Natural killer cell (primary cell): ENCODE data around the gene PCP4. TPM values are rescaled to one million over a fixed set of nuclear protein-coding genes. Genes with fewer than 3 reads are reported as not detected.

Experiments
- ATAC-seq, 3 donors: fragments of 150-1000 bp in 2 of 3; fragments of 200-7000 bp in 1 of 3; cut with Tn5 transposase; 1 replicate in 1 of 3; 2 replicates in 2 of 3; pipeline ENCODE4 v1.10.0; 2021; ENCODE audit warnings: mild to moderate bottlenecking in 2 of 3, moderate library complexity in 2 of 3
- DNase-seq, 2 donors: peaks; one replicate each; pipeline versions ENCODE4 v3.0.0 to v3.0.0-alpha.2; 2013 to 2021; ENCODE audit warnings: mixed read lengths in 1 of 2
- H3K27ac ChIP-seq: one replicate; pipeline ENCODE4 v1.5.1; 2013; ENCODE audit warnings: mild to moderate bottlenecking, low read length
- H3K27me3 ChIP-seq: one replicate; pipeline ENCODE4 v1.6.1; 2013; ENCODE audit warnings: low read length; ENCODE audit not compliant: control insufficient read depth, insufficient read depth
- H3K36me3 ChIP-seq: one replicate; pipeline ENCODE4 v1.6.1; 2013; ENCODE audit warnings: low read length; ENCODE audit not compliant: control insufficient read depth, insufficient read depth
- H3K4me1 ChIP-seq: one replicate; pipeline ENCODE4 v1.6.1; 2013; ENCODE audit warnings: low read length; ENCODE audit not compliant: control insufficient read depth, insufficient read depth
- H3K4me3 ChIP-seq: one replicate; pipeline ENCODE4 v1.5.1; 2013; ENCODE audit warnings: low read length
- H3K9me3 ChIP-seq: one replicate; pipeline ENCODE4 v1.6.1; 2013; ENCODE audit warnings: low read length; ENCODE audit not compliant: control insufficient read depth, insufficient read depth
- H3K27ac Mint-ChIP-seq, 2 donors: one replicate each; pipeline ENCODE4 v1.8.0; 2022; ENCODE audit warnings: mild to moderate bottlenecking in 2 of 2, mixed read lengths in 2 of 2, moderate library complexity in 1 of 2
- H3K27me3 Mint-ChIP-seq, 2 donors: one replicate each; pipeline ENCODE4 v1.8.0; 2022; ENCODE audit warnings: low read depth in 2 of 2, mixed read lengths in 2 of 2
- H3K36me3 Mint-ChIP-seq: one replicate; pipeline ENCODE4 v1.8.0; 2022; ENCODE audit warnings: mixed read lengths
- H3K4me1 Mint-ChIP-seq, 2 donors: one replicate each; pipeline ENCODE4 v1.8.0; 2022; ENCODE audit warnings: mixed read lengths in 2 of 2
- H3K4me3 Mint-ChIP-seq: one replicate; pipeline ENCODE4 v1.8.0; 2022; ENCODE audit warnings: mild to moderate bottlenecking, moderate library complexity, mixed read lengths
- H3K9me3 Mint-ChIP-seq, 2 donors: one replicate each; pipeline ENCODE4 v1.8.0; 2022; ENCODE audit warnings: mixed read lengths in 2 of 2
- WGBS: methylation state at CpG from one replicate; pipeline ENCODE4 v1.1.7; 2013; ENCODE audit warnings: missing lambda C conversion rate; ENCODE audit not compliant: insufficient coverage; 5-methylcytosine and 5-hydroxymethylcytosine counted together
- intact Hi-C: fragments of 100-400 bp; cut with micrococcal nuclease; formaldehyde crosslinking; loops from one replicate; pipeline ENCODE4 v1.14.2; 2022
- total RNA-seq, 4 donors: library from RNA; stranded (reverse); fragments of 120-200 nt in 1 of 4; gene quantifications; one replicate each; pipeline versions ENCODE4 v1.2.3 to v1.2.4, GENCODE V29; 2013 to 2022
- TF ChIP-seq, protein P1 (sequence below): fragments of 200-600 bp; IDR thresholded peaks from one replicate; pipeline ENCODE4 v1.8.0; 2022; ENCODE audit warnings: antibody characterized with exemption

The PCP4 gene
- total RNA-seq, 3 donors from 2014 or later (not counting 1 experiment from before 2014, with no cell fraction given), result not detected

DNA sequence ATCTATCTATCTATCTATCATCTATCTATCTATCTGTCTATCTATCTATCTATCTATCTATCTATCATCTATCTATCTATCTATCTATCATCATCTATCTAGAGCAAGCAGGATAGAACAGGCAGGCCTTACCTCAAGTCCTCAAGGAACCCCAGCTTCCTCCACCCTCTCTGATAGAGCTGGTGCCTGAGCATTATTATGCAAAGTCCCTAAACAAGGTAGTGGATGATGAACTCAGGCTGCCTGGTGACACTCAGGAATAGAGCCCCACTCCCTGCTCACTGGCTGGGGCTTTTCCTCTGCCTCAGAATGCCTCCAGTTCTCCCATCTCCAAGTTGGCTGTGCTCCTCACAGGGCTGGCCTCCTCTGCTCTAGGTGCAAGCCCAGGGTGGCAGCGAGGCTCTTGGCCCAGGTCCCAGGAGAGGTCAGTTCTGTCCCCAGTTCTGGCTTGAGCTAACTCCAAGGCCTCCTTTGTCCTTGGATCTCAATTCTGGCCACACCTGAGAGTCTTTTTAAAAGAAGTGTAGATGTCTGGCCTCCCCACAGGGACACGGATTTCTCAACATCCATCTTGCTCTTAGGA lies 60.2 kb downstream of the PCP4 start:
- H3K9me3 Mint-ChIP-seq, result peaks cover 0 to 2% of the 10 kb centered on the region in 2 donors
- H3K36me3 Mint-ChIP-seq, result no peaks in the 10 kb centered on the region
- H3K4me3 Mint-ChIP-seq, result no peak overlapping the region
- Histone ChIP-seq H3K9me3 (no peaks in the 10 kb centered on the region), H3K36me3 (no peaks in the 10 kb centered on the region), H3K27me3 (no peaks in the 10 kb centered on the region), H3K27ac (no peak overlapping the region), H3K4me1 (no peaks in the 10 kb centered on the region), H3K4me3 (no peak overlapping the region)
- ATAC-seq, result no peak
- TF ChIP-seq, protein P1, sequence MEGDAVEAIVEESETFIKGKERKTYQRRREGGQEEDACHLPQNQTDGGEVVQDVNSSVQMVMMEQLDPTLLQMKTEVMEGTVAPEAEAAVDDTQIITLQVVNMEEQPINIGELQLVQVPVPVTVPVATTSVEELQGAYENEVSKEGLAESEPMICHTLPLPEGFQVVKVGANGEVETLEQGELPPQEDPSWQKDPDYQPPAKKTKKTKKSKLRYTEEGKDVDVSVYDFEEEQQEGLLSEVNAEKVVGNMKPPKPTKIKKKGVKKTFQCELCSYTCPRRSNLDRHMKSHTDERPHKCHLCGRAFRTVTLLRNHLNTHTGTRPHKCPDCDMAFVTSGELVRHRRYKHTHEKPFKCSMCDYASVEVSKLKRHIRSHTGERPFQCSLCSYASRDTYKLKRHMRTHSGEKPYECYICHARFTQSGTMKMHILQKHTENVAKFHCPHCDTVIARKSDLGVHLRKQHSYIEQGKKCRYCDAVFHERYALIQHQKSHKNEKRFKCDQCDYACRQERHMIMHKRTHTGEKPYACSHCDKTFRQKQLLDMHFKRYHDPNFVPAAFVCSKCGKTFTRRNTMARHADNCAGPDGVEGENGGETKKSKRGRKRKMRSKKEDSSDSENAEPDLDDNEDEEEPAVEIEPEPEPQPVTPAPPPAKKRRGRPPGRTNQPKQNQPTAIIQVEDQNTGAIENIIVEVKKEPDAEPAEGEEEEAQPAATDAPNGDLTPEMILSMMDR, result no peak
- no peaks in the 10 kb centered on the region for H3K4me1 Mint-ChIP-seq
- H3K27ac Mint-ChIP-seq, result no peak overlapping the region
- WGBS, result 78% methylated on average over 2 of the region's 2 CpGs
- intact Hi-C loops, result no loop called here
- H3K27me3 Mint-ChIP-seq, result peaks cover 0 to 3% of the 10 kb centered on the region in 2 donors
- DNase-seq, result no peak

DNA sequence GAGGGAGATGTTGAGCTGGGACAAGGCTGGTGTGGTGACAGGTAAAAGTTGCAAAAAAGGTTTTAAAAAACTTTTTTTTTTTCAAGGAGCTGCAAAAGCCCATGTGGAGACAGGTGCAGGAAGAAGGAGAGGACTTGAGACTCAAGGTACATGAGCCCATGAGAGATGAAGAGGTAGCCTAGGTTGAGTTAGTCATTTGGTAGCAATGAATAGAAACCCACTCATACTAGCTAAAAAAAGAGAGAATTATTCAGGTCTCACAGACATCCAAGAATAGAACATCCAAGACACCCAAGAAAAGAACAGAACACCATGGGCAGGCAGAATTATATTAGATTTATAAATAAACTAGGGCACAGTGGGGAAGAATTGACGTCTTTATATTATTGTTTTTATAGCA lies 65.1 kb downstream of the PCP4 start:
- no peak overlapping the region for H3K4me3 Mint-ChIP-seq
- H3K27ac ChIP-seq, result no peak overlapping the region
- WGBS, result no CpG with 5 or more reads among the region's 1 CpG
- peaks cover 0 to 3% of the 10 kb centered on the region in 2 donors for H3K27me3 Mint-ChIP-seq
- TF ChIP-seq, protein P1, result no peak
- H3K27ac Mint-ChIP-seq, result no peak overlapping the region
- H3K9me3 ChIP-seq, result no peaks in the 10 kb centered on the region
- no peak overlapping the region for H3K4me3 ChIP-seq
- peaks cover 0 to under 1% of the 10 kb centered on the region in 2 donors for H3K9me3 Mint-ChIP-seq
- DNase-seq, result no peak
- H3K4me1 Mint-ChIP-seq, result no peaks in the 10 kb centered on the region
- H3K36me3 ChIP-seq, result no peaks in the 10 kb centered on the region
- H3K36me3 Mint-ChIP-seq, result no peaks in the 10 kb centered on the region
- H3K4me1 ChIP-seq, result no peaks in the 10 kb centered on the region
- intact Hi-C loops, result no loop called here
- no peak for ATAC-seq
- no peaks in the 10 kb centered on the region for H3K27me3 ChIP-seq

DNA sequence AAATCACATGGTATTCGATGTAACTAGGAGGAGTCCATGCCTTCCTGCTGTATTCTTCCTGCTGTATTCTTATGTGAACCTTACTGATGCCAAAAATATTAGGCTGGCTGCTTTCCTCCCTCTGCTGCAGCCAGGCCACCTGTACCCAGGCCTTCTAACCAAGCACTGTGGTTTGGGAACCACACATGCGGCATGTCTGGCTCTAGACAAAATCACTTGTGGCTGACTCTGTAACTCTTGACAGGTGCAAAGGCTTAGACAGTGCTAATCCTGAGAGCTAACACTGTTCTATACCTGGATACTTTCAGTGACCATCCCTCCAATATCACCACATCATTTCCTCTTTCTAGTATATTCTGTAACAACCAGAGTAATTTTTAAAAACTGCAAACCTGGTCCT lies 67.7 kb downstream of the PCP4 start:
- H3K36me3 Mint-ChIP-seq, result no peaks in the 10 kb centered on the region
- H3K9me3 Mint-ChIP-seq, result peaks cover 0 to 3% of the 10 kb centered on the region in 2 donors
- H3K4me3 ChIP-seq, result no peak overlapping the region
- no peaks in the 10 kb centered on the region for H3K9me3 ChIP-seq
- H3K27me3 Mint-ChIP-seq, result no peaks in the 10 kb centered on the region
- H3K4me1 ChIP-seq, result no peaks in the 10 kb centered on the region
- no peak for DNase-seq
- ATAC-seq, result no peak
- H3K4me3 Mint-ChIP-seq, result no peak overlapping the region
- no peak overlapping the region for H3K27ac Mint-ChIP-seq
- WGBS, result 89% methylated on average over 2 of the region's 2 CpGs
- intact Hi-C loops, result no loop called here
- no peaks in the 10 kb centered on the region for H3K36me3 ChIP-seq
- TF ChIP-seq, protein P1, result no peak
- H3K27me3 ChIP-seq, result no peaks in the 10 kb centered on the region
- no peaks in the 10 kb centered on the region for H3K4me1 Mint-ChIP-seq
- H3K27ac ChIP-seq, result no peak overlapping the region

DNA sequence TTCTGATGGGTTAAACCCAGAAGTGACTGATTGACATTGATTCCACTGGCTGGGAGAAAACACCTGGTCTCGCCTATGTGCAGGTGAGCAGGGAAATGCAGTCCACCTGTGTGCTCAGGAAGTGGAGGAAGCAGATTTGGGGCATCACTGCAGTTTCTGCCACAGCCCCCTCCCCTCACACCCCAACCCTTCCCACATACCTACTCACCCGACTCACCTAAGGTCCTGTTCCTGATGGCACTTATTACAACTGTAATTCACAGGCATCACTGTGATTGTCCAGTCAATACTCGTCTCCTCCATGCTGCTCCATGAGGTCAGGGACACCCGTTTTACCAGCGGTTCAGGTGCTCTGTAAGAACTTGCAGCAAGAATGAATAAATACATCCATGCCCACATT lies 68.5 kb downstream of the PCP4 start:
- no peak overlapping the region for H3K4me3 Mint-ChIP-seq
- H3K27me3 ChIP-seq, result no peaks in the 10 kb centered on the region
- WGBS, result 83% methylated on average over 5 of the region's 5 CpGs

More for the DNA sequence above, 68.5 kb downstream of the PCP4 start:
- no peaks in the 10 kb centered on the region for H3K4me1 Mint-ChIP-seq
- Histone ChIP-seq H3K4me3 (no peak overlapping the region), H3K27ac (no peak overlapping the region), H3K9me3 (no peaks in the 10 kb centered on the region), H3K4me1 (no peaks in the 10 kb centered on the region), H3K36me3 (no peaks in the 10 kb centered on the region)
- peaks cover 0 to 3% of the 10 kb centered on the region in 2 donors for H3K9me3 Mint-ChIP-seq
- TF ChIP-seq, protein P1, result no peak
- ATAC-seq (no peak), DNase-seq (no peak)
- intact Hi-C loops, result no loop called here
- H3K27me3 Mint-ChIP-seq, result no peaks in the 10 kb centered on the region
- H3K27ac Mint-ChIP-seq, result no peak overlapping the region
- no peaks in the 10 kb centered on the region for H3K36me3 Mint-ChIP-seq
